HFFc6 (cell line): ENCODE results near the gene OSGIN1. TPM values are rescaled to one million over a fixed set of nuclear protein-coding genes. Genes with fewer than 3 reads are reported as not detected.

Experiments
- DNase-seq: peaks from one replicate; pipeline ENCODE4 v3.0.0-alpha.2; 2018
- H3K27ac Mint-ChIP-seq: 2 replicates; pipeline ENCODE4 v1.8.0; 2020; ENCODE audit warnings: mild to moderate bottlenecking, mixed read lengths
- H3K27me3 Mint-ChIP-seq: 2 replicates; pipeline ENCODE4 v1.8.0; 2021; ENCODE audit warnings: mild to moderate bottlenecking, moderate library complexity, mixed read lengths; ENCODE audit not compliant: insufficient read depth
- H3K36me3 Mint-ChIP-seq: 2 replicates; pipeline ENCODE4 v1.8.0; 2021; ENCODE audit warnings: low read depth, mixed read lengths
- H3K4me1 Mint-ChIP-seq: 2 replicates; pipeline ENCODE4 v1.8.0; 2020; ENCODE audit warnings: low read depth, mixed read lengths
- H3K4me3 Mint-ChIP-seq: 2 replicates; pipeline ENCODE4 v1.8.0; 2020; ENCODE audit warnings: mild to moderate bottlenecking, moderate library complexity, mixed read lengths
- H3K9me3 Mint-ChIP-seq: 2 replicates; pipeline ENCODE4 v1.8.0; 2020; ENCODE audit warnings: mild to moderate bottlenecking, mixed read lengths
- CTCF ChIP-seq: fragments of 200-600 bp; sonication (generic); IDR thresholded peaks from 2 replicates; pipeline ENCODE4 v1.5.0; 2021; ENCODE audit warnings: antibody characterized with exemption, mild to moderate bottlenecking
- long read RNA-seq: library from polyadenylated mRNA; unstranded; transcript quantifications from one replicate; pipeline ENCODE4 v2.0.0, GENCODE V29; 2019
- total RNA-seq, 6 experiments: library from RNA; stranded (reverse); fragmentation: NEBNext Ultra II Directional; extraction: Animal tissue kit (Norgen Biotek cat#: 25700); gene quantifications; 2 replicates in 1 of 6; 3 replicates in 5 of 6; pipeline ENCODE4 v1.2.3, GENCODE V29; 2021

Gene OSGIN1, protein sequence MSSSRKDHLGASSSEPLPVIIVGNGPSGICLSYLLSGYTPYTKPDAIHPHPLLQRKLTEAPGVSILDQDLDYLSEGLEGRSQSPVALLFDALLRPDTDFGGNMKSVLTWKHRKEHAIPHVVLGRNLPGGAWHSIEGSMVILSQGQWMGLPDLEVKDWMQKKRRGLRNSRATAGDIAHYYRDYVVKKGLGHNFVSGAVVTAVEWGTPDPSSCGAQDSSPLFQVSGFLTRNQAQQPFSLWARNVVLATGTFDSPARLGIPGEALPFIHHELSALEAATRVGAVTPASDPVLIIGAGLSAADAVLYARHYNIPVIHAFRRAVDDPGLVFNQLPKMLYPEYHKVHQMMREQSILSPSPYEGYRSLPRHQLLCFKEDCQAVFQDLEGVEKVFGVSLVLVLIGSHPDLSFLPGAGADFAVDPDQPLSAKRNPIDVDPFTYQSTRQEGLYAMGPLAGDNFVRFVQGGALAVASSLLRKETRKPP
- 1 to 10 TPM; 3.9 to 8.6 (median 7.7) TPM for total RNA-seq
- long read RNA-seq, transcript OSGIN1-203 (6 exons, 1,940 nt) = major isoform, 5 of 6 reads
- long read RNA-seq, partial matches to known transcripts = 1 of 6 reads
- long read RNA-seq, other reads (novel, unspliced or antisense) = 0 of 6 reads

DNA sequence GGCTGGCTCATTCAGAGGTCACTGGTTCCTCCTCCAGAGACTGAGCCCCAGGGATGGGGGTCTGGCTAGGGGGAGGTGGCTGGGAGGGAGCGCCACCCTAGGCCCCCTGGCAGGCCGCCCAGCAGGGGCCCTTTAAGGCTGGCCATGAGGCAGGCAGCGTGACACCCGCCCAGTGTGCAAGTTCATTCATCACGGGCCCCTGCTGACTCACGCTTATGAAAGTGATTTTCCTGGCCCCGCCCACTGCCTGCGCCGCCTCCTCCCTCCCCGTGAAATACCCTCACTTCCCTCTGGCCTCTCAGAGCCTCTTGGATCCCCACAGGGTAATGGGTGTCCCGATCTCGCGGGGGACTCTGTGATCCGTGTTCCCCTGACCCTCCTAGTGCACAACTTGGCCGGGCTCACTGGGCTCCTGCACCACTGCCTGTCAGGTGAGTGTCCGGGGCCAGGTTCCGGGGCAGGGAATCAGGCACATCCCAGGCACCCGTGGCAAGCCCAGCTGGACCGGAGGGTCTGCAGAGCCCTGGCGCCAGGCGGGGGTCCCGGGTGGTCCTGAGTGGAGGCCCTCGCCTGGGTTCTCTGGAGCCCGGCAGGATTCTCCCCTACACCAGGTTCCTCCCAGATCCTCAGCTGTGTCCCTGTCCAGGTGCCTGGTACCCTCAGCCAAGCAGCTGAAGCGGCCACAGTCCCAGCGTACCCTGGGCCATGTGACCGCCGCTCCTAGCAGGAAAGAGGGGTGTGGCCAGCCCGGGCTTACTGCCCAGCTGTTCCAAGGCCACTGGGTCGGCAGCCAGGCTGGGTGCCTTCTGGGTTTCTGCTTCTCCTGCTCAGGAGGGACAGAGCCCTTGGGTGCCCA lies at the start of gene OSGIN1:
Gene OSGIN1 (plus strand): TSS at position 301 of the 856 bp plus-strand sequence. CDS start 4,432 bp downstream, outside the sequence.
- peaks cover 7% of the 10 kb centered on the region for H3K9me3 Mint-ChIP-seq
- DNase-seq = peak; percentile 92
- H3K4me3 Mint-ChIP-seq = peak within 1 kb of the TSS; percentile 87
- H3K36me3 Mint-ChIP-seq = no peaks in the 10 kb centered on the region
- peak within 1 kb of the TSS; percentile 82 for H3K27ac Mint-ChIP-seq
- H3K4me1 Mint-ChIP-seq = peaks cover 14% of the 10 kb centered on the region
- H3K27me3 Mint-ChIP-seq = no peaks in the 10 kb centered on the region; the same call in 1 of the 2 replicates
- no peak for TF ChIP-seq CTCF

GRCh38 chr16:83903751-83904150 lies 49.3 kb upstream of the OSGIN1 start:
- no peaks in the 10 kb centered on the region for H3K27me3 Mint-ChIP-seq
- H3K36me3 Mint-ChIP-seq = no peaks in the 10 kb centered on the region; the same call in 1 of the 2 replicates
- no peak for DNase-seq
- H3K4me3 Mint-ChIP-seq = no peak overlapping the region
- peaks cover 22% of the 10 kb centered on the region for H3K4me1 Mint-ChIP-seq
- H3K9me3 Mint-ChIP-seq = no peaks in the 10 kb centered on the region
- TF ChIP-seq CTCF = no peak
- H3K27ac Mint-ChIP-seq = no peak overlapping the region

- H3K27ac Mint-ChIP-seq = no peak overlapping the region
- H3K4me3 Mint-ChIP-seq = no peak overlapping the region
- peaks cover under 1% of the 10 kb centered on the region; the same call in 1 of the 2 replicates for H3K4me1 Mint-ChIP-seq
- no peaks in the 10 kb centered on the region for H3K27me3 Mint-ChIP-seq
- no peaks in the 10 kb centered on the region for H3K9me3 Mint-ChIP-seq
- no peak for TF ChIP-seq CTCF
- no peaks in the 10 kb centered on the region; the same call in 1 of the 2 replicates for H3K36me3 Mint-ChIP-seq
- no peak for DNase-seq
These were observed 46.4 kb upstream of the OSGIN1 start for GRCh38 chr16:83906683-83907082.

- H3K9me3 Mint-ChIP-seq = no peaks in the 10 kb centered on the region
- DNase-seq = no peak
- no peak overlapping the region for H3K4me3 Mint-ChIP-seq
- no peaks in the 10 kb centered on the region for H3K4me1 Mint-ChIP-seq
- peaks cover 4% of the 10 kb centered on the region; the same call in 1 of the 2 replicates for H3K36me3 Mint-ChIP-seq
- H3K27ac Mint-ChIP-seq = no peak overlapping the region
- no peak for TF ChIP-seq CTCF
- no peaks in the 10 kb centered on the region for H3K27me3 Mint-ChIP-seq
These were observed 45.9 kb upstream of the OSGIN1 start for GRCh38 chr16:83907111-83907510.

- H3K4me1 Mint-ChIP-seq = no peaks in the 10 kb centered on the region
- H3K27ac Mint-ChIP-seq = no peak overlapping the region
- no peak for DNase-seq
- H3K9me3 Mint-ChIP-seq = no peaks in the 10 kb centered on the region
- peaks cover 5% of the 10 kb centered on the region; the same call in 1 of the 2 replicates for H3K36me3 Mint-ChIP-seq
- H3K27me3 Mint-ChIP-seq = no peaks in the 10 kb centered on the region
- no peak for TF ChIP-seq CTCF
- H3K4me3 Mint-ChIP-seq = no peak overlapping the region
These were observed 45.3 kb upstream of the OSGIN1 start for GRCh38 chr16:83907631-83908250.
